ENCODE results near the gene SMAGP. TPM values are rescaled to one million over a fixed set of nuclear protein-coding genes. Genes with fewer than 3 reads are reported as not detected.
"Not testable (repeated sequence)": the region's sequence is repeated elsewhere in the genome, so short reads cannot be mapped to it uniquely, and the experiment has no call there.

Gene SMAGP
- polyA plus RNA-seq, 3 donors from 2014 or later: 26.7 to 41.9 (median 34.6) TPM

GRCh38 chr12:51227962-51228361 lies 42.3 kb downstream of the SMAGP start:
- Mint-ChIP-seq H3K36me3 (no peaks in the 10 kb centered on the region), H3K4me1 (no peaks in the 10 kb centered on the region), H3K4me3 (no peak overlapping the region), H3K9me3 (no peaks in the 10 kb centered on the region), H3K27me3 (ENCODE audit: low read depth in 3 of 3) (peaks cover 0 to 5% (median 1%) of the 10 kb centered on the region in 3 donors), H3K27ac (no peak overlapping the region)
- no peak for DNase-seq

DNA sequence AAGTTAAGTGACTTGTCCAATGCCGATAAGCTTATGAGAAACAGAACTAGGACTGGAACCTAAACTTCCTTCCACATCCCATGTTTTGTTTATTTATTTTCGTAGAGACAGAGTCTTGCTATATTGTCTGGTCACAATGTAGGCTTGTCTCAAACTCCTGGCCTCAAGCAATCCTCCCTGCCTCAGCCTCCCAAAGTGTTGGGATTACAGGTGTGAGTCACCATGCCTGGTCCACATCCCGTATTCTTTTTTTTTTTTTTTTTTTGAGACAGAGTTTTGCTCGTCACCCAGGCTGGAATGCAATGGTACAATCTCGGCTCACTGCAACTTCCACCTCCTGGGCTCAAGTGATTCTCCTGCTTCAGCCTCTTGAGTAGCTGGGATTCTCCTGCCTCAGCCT lies 43.1 kb downstream of the SMAGP start:
- H3K4me1 Mint-ChIP-seq; H3K27ac Mint-ChIP-seq; DNase-seq; H3K4me3 Mint-ChIP-seq; H3K9me3 Mint-ChIP-seq; H3K36me3 Mint-ChIP-seq; H3K27me3 Mint-ChIP-seq (ENCODE audit: low read depth in 3 of 3): not testable (repeated sequence)

GRCh38 chr12:51225771-51226170 lies 44.4 kb downstream of the SMAGP start:
- Mint-ChIP-seq H3K9me3 (no peaks in the 10 kb centered on the region), H3K27ac (no peak overlapping the region), H3K36me3 (no peaks in the 10 kb centered on the region), H3K4me1 (no peaks in the 10 kb centered on the region), H3K27me3 (ENCODE audit: low read depth in 3 of 3) (peaks cover 0 to 5% (median 2%) of the 10 kb centered on the region in 3 donors), H3K4me3 (no peak overlapping the region)
- no peak for DNase-seq

DNA sequence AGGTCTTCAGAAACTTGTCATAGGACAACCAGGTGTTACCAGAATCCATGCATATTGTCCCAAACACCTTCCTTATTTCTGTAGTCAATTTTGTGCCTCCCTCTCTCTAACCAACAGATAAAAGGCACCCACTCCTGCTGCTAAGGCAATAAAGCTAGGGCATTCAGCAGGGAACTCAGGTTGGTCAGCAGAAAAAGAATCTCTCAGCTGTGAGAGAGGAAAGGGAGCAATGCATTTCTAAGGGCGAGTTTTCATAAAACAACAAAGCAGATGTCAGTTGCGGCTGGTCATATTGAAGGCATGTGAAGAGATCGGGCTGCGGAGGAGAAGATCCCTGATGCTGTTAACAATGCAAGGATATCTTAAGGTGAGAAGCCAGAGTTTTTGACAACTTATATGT lies 45.0 kb downstream of the SMAGP start:
- H3K27ac Mint-ChIP-seq: no peak overlapping the region
- H3K4me1 Mint-ChIP-seq: no peaks in the 10 kb centered on the region
- no peaks in the 10 kb centered on the region for H3K9me3 Mint-ChIP-seq
- H3K4me3 Mint-ChIP-seq: no peak overlapping the region
- no peak for DNase-seq
- H3K27me3 Mint-ChIP-seq (ENCODE audit: low read depth in 3 of 3): peaks cover 0 to 5% (median 2%) of the 10 kb centered on the region in 3 donors
- H3K36me3 Mint-ChIP-seq: no peaks in the 10 kb centered on the region

- no peaks in the 10 kb centered on the region for H3K9me3 Mint-ChIP-seq
These were observed 45.6 kb downstream of the SMAGP start for GRCh38 chr12:51224625-51225024.

DNA sequence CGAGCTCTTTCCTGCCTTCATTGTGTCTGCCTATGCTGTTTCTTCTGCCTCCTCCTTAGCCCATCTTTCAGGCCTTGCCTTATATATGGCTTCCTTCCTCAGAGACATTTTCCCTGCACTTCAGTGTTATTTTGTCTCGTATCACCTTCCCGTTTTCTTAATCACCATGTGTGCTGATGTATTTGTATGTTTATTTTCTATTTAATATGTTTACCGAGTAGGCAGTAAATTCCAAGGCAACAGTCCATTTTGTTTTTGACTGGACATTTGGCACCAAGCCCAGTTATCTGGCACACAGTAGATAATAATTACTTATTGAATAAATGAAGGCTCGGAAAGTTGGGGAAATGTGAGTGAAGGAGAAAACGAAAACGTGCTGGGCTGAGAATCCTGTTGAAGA lies 47.8 kb downstream of the SMAGP start:
- Mint-ChIP-seq H3K36me3 (no peaks in the 10 kb centered on the region), H3K4me1 (peaks cover 13 to 15% of the 10 kb centered on the region in 2 donors), H3K27me3 (ENCODE audit: low read depth in 3 of 3) (peaks cover 2 to 5% (median 5%) of the 10 kb centered on the region in 3 donors), H3K27ac (no peak overlapping the region), H3K4me3 (no peak overlapping the region), H3K9me3 (no peaks in the 10 kb centered on the region)
- DNase-seq: no peak

More at GRCh38 chr12:51224625-51225024, 45.6 kb downstream of the SMAGP start:
- Mint-ChIP-seq H3K27ac (no peak overlapping the region), H3K4me1 (no peaks in the 10 kb centered on the region), H3K36me3 (no peaks in the 10 kb centered on the region), H3K4me3 (no peak overlapping the region), H3K27me3 (ENCODE audit: low read depth in 3 of 3) (peaks cover 0 to 5% (median 2%) of the 10 kb centered on the region in 3 donors)
- no peak for DNase-seq

DNA sequence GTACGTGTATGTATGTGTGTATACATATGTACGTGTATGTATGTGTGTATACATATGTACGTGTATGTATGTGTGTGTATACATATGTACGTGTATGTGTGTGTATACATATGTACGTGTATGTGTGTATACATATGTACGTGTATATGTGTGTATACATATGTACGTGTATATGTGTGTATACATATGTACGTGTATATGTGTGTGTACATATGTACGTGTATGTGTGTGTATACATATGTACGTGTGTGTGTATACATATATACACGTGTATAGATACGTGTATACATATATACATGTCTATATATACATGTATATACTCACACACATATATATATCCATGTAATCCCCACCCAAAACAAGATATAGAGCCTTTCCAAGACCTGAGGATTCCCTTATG lies 50.4 kb downstream of the SMAGP start:
- H3K27ac Mint-ChIP-seq: not testable (repeated sequence)

DNA sequence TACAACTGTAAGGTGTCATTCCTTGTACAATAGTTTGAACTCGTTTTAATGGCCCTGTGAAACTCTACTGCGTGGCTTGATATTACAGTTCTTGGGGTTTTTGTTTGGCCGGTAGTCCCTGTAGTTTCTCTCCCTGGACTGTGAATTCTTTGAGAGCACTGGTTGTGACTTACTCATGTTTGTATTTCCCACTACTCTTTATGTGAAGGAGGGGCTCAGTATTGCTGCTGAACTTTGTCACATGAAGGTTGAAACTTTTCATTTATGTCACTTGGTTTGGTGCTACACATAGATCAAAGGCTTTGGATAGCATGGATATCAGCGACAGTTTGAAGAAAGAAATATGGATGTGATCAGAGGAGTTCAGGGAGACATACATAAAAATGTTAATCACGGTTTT lies 50.9 kb downstream of the SMAGP start:
- H3K9me3 Mint-ChIP-seq: no peaks in the 10 kb centered on the region
- H3K27me3 Mint-ChIP-seq (ENCODE audit: low read depth in 3 of 3): peaks cover 3 to 6% (median 5%) of the 10 kb centered on the region in 3 donors
- H3K4me1 Mint-ChIP-seq: peaks cover 13 to 21% of the 10 kb centered on the region in 2 donors
- DNase-seq: no peak
- H3K27ac Mint-ChIP-seq: peak overlapping the region in 5 of 6 donors; percentile 63 to 88 (median 76)
- H3K36me3 Mint-ChIP-seq: no peaks in the 10 kb centered on the region
- H3K4me3 Mint-ChIP-seq: peak overlapping the region; percentile 65 to 92 (median 81)

More for the DNA sequence above, 50.4 kb downstream of the SMAGP start:
- Mint-ChIP-seq H3K4me3 (peak overlapping the region in 2 of 5 donors; percentile 81 to 89), H3K4me1 (peaks cover 13 to 21% of the 10 kb centered on the region in 2 donors)
- not testable (repeated sequence) for DNase-seq; H3K9me3 Mint-ChIP-seq; H3K36me3 Mint-ChIP-seq; H3K27me3 Mint-ChIP-seq (ENCODE audit: low read depth in 3 of 3)

DNA sequence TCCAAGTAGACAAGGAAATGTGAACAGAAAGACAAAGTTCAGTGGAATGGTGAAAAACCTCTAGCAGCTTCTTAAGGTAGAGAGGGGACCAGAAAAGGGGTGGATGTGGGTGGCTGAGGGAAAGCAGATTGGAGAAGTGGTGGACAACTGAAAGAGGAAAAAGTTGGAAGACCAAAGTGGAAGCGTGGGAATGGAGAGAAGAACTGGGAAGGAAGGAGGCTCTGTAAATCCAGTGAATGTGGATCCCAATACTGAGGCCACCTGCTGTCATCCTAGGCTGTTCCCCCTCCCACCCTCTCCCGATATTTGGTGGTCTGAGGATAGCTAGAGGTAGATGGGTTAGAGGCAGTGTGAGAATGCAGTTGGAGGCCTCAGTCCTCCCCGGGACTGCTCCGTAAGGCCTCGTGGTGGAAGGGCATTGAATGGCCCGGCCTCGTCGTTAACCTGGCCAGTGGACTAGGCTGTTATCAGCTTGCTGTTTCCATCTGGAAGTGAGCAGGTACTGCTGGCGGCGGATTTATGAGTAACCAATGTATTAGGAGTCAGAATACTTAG lies 51.5 kb downstream of the SMAGP start:
- DNase-seq: no peak
- no peaks in the 10 kb centered on the region for H3K9me3 Mint-ChIP-seq
- peak overlapping the region; percentile 81 to 93 (median 92) for H3K4me3 Mint-ChIP-seq
- no peaks in the 10 kb centered on the region for H3K36me3 Mint-ChIP-seq
- H3K27me3 Mint-ChIP-seq (ENCODE audit: low read depth in 3 of 3): peaks cover 3 to 6% (median 5%) of the 10 kb centered on the region in 3 donors
- peaks cover 13 to 21% of the 10 kb centered on the region in 2 donors for H3K4me1 Mint-ChIP-seq
- peak overlapping the region; percentile 75 to 95 (median 89) for H3K27ac Mint-ChIP-seq

DNA sequence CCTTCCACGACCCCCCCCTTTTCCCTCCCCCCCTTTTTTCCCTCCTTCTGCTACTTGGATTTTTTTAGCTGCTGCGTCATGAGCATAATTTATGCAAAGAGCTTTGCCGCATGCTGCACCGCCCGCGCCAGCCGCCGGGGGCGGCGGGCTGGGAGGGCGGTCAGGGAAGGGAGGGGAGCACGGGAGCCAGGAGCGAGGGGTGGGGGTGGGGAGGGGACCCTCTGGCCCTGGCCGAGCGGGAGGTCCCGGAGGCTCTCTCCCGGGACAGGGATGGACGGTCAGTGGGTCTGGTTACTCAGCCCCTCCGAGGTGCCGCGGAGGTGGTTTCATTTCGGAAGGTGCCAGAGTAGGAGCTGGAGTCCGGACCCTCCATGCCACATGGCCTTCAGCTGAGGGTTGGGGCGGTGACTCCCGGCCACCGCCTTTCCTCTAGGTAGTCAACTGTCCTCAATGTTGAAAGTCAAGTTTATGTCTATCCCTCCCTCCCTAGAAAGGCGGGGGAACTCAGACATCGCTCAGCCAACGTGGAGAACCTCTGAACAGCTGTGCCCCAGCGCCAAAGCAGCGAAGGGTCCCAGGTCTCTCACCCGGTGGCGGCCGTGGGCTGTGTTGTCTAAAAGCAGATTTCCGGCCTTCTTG lies 52.1 kb downstream of the SMAGP start, which contains the start of gene POU6F1:
POU6F1 (minus strand) TSS at position 95 of the 639 bp plus-strand sequence. CDS start 11,226 bp downstream, outside the sequence.
- peak; percentile 64 to 73 (median 73) for DNase-seq
- H3K36me3 Mint-ChIP-seq: no peaks in the 10 kb centered on the region
- H3K4me1 Mint-ChIP-seq: peaks cover 13 to 21% of the 10 kb centered on the region in 2 donors
- no peaks in the 10 kb centered on the region for H3K9me3 Mint-ChIP-seq
- H3K27me3 Mint-ChIP-seq (ENCODE audit: low read depth in 3 of 3): peaks cover 3 to 6% (median 5%) of the 10 kb centered on the region in 3 donors
- peak within 1 kb of the TSS; percentile 75 to 95 (median 89) for H3K27ac Mint-ChIP-seq
- peak within 1 kb of the TSS; percentile 81 to 93 (median 92) for H3K4me3 Mint-ChIP-seq

- H3K4me1 Mint-ChIP-seq: peaks cover 13 to 21% of the 10 kb centered on the region in 2 donors
- peak overlapping the region; percentile 81 to 93 (median 92) for H3K4me3 Mint-ChIP-seq
- peaks cover 3 to 6% (median 5%) of the 10 kb centered on the region in 3 donors for H3K27me3 Mint-ChIP-seq (ENCODE audit: low read depth in 3 of 3)
- peak; percentile 47 to 53 (median 47) for DNase-seq
- peak overlapping the region; percentile 34 to 95 (median 88) for H3K27ac Mint-ChIP-seq
- no peaks in the 10 kb centered on the region for H3K9me3 Mint-ChIP-seq
- H3K36me3 Mint-ChIP-seq: no peaks in the 10 kb centered on the region
These were observed 52.9 kb downstream of the SMAGP start for GRCh38 chr12:51217133-51217967.

DNA sequence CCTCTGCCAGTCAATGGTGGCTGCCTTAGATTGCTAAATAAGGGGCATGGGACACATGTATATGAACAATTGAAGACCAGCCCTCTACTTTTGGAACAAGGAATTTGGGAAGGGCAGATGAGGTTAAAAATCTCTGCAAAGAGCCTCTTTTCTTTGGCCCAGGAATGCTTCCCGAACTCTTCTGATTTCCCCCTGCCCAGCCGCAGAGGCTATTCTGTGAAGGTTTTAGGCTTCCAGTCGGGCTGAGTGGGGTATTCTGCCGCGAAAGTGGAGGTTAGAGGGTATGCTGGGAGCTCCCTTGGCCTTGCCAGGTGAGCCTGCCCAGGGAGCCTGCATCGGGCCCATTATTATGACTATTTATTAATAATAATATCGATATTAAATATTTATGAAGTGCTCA lies 53.6 kb downstream of the SMAGP start:
- Mint-ChIP-seq H3K27ac (peak overlapping the region; percentile 4 to 80 (median 56)), H3K4me3 (peak overlapping the region; percentile 65 to 76 (median 71))

GRCh38 chr12:51214895-51215294 lies 55.3 kb downstream of the SMAGP start:
- peaks cover 0 to 7% (median 5%) of the 10 kb centered on the region in 3 donors for H3K27me3 Mint-ChIP-seq (ENCODE audit: low read depth in 3 of 3)
- no peak for DNase-seq
- no peaks in the 10 kb centered on the region for H3K9me3 Mint-ChIP-seq
- H3K4me3 Mint-ChIP-seq: no peak overlapping the region
- H3K4me1 Mint-ChIP-seq: peaks cover 13 to 21% of the 10 kb centered on the region in 2 donors
- H3K27ac Mint-ChIP-seq: no peak overlapping the region
- peaks cover 0 to 4% (median 4%) of the 10 kb centered on the region in 3 donors for H3K36me3 Mint-ChIP-seq

More for the DNA sequence above, 53.6 kb downstream of the SMAGP start:
- Mint-ChIP-seq H3K36me3 (no peaks in the 10 kb centered on the region), H3K4me1 (peaks cover 13 to 21% of the 10 kb centered on the region in 2 donors), H3K27me3 (ENCODE audit: low read depth in 3 of 3) (peaks cover 0 to 6% (median 5%) of the 10 kb centered on the region in 3 donors), H3K9me3 (no peaks in the 10 kb centered on the region)
- DNase-seq: no peak
